HUES48 (cell line): ENCODE measurements around the gene BRD2.
"Not testable (repeated sequence)": the region's sequence is repeated elsewhere in the genome, so short reads cannot be mapped to it uniquely, and the experiment has no call there.

Experiments used
- H3K27ac ChIP-seq: one replicate; pipeline ENCODE4 v1.7.0; 2013; ENCODE audit warnings: low read depth, low read length, inconsistent platforms
- H3K27me3 ChIP-seq: 2 replicates; pipeline ENCODE4 v1.6.1; 2013; ENCODE audit warnings: mild to moderate bottlenecking, low read length; ENCODE audit not compliant: control insufficient read depth, insufficient read depth
- H3K36me3 ChIP-seq: 2 replicates; pipeline ENCODE4 v1.6.1; 2013; ENCODE audit warnings: low read length; ENCODE audit not compliant: control insufficient read depth, insufficient read depth
- H3K4me1 ChIP-seq: 2 replicates; pipeline ENCODE4 v1.6.1; 2013; ENCODE audit warnings: mild to moderate bottlenecking, low read length; ENCODE audit not compliant: control insufficient read depth, insufficient read depth
- H3K4me3 ChIP-seq: 2 replicates; pipeline ENCODE4 v1.5.1; 2013; ENCODE audit warnings: mild to moderate bottlenecking, low read depth, low read length
- H3K9ac ChIP-seq: 2 replicates; pipeline ENCODE4 v1.6.1; 2013; ENCODE audit warnings: mild to moderate bottlenecking, low read depth, low read length, moderate library complexity
- H3K9me3 ChIP-seq: 2 replicates; pipeline ENCODE4 v1.6.1; 2013; ENCODE audit warnings: low read length; ENCODE audit not compliant: control insufficient read depth, insufficient read depth

BRD2 gene

GRCh38 chr6:32940656-32941213 is 27.7 kb upstream of the BRD2 start, which contains the start of gene HLA-DMB:
HLA-DMB (minus strand) TSS chr6:32941028; CDS start chr6:32940807, 221 bp downstream.
- H3K4me3 ChIP-seq = peak within 1 kb of the TSS; percentile 51
- H3K9ac ChIP-seq = no peak within 1 kb of the TSS
- no peak within 1 kb of the TSS for H3K27ac ChIP-seq
- H3K9me3 ChIP-seq = no peaks in the 10 kb centered on the region
- peaks cover 13% of the 10 kb centered on the region; the same call in 1 of the 2 replicates for H3K4me1 ChIP-seq
- H3K27me3 ChIP-seq = peaks cover 1% of the 10 kb centered on the region; the same call in 1 of the 2 replicates
- no peaks in the 10 kb centered on the region for H3K36me3 ChIP-seq

GRCh38 chr6:32941214-32941768 is 27.1 kb upstream of the BRD2 start:
- H3K9me3 ChIP-seq = no peaks in the 10 kb centered on the region

GRCh38 chr6:32942555-32943123 is 25.8 kb upstream of the BRD2 start:
- not testable (repeated sequence) for H3K27ac ChIP-seq, H3K36me3 ChIP-seq, H3K4me3 ChIP-seq, H3K9me3 ChIP-seq, H3K9ac ChIP-seq, H3K27me3 ChIP-seq
- peaks cover 13% of the 10 kb centered on the region; the same call in 1 of the 2 replicates for H3K4me1 ChIP-seq

More at GRCh38 chr6:32941214-32941768, 27.1 kb upstream of the BRD2 start:
- Histone ChIP-seq H3K9ac (no peak overlapping the region), H3K27ac (no peak overlapping the region), H3K4me1 (peaks cover 13% of the 10 kb centered on the region; the same call in 1 of the 2 replicates), H3K4me3 (no peak overlapping the region; the same call in 1 of the 2 replicates), H3K27me3 (no peaks in the 10 kb centered on the region; the same call in 1 of the 2 replicates), H3K36me3 (no peaks in the 10 kb centered on the region)

GRCh38 chr6:32943864-32944649 is 24.3 kb upstream of the BRD2 start:
- H3K27me3 ChIP-seq = no peaks in the 10 kb centered on the region
- no peak overlapping the region for H3K9ac ChIP-seq
- H3K4me1 ChIP-seq = peaks cover 13% of the 10 kb centered on the region; the same call in 1 of the 2 replicates
- H3K4me3 ChIP-seq = no peak overlapping the region
- H3K9me3 ChIP-seq = no peaks in the 10 kb centered on the region
- no peaks in the 10 kb centered on the region for H3K36me3 ChIP-seq
- no peak overlapping the region for H3K27ac ChIP-seq

GRCh38 chr6:32945108-32945760 is 23.2 kb upstream of the BRD2 start:
- no peaks in the 10 kb centered on the region for H3K36me3 ChIP-seq
- H3K9ac ChIP-seq = no peak overlapping the region
- no peaks in the 10 kb centered on the region for H3K27me3 ChIP-seq
- H3K9me3 ChIP-seq = no peaks in the 10 kb centered on the region
- H3K27ac ChIP-seq = no peak overlapping the region
- peaks cover 10% of the 10 kb centered on the region; the same call in 1 of the 2 replicates for H3K4me1 ChIP-seq
- H3K4me3 ChIP-seq = no peak overlapping the region

GRCh38 chr6:32945953-32946352 is 22.4 kb upstream of the BRD2 start:
- H3K4me1 ChIP-seq = peaks cover 6% of the 10 kb centered on the region; the same call in 1 of the 2 replicates
- no peak overlapping the region for H3K9ac ChIP-seq
- H3K27ac ChIP-seq = no peak overlapping the region
- H3K4me3 ChIP-seq = no peak overlapping the region
- no peaks in the 10 kb centered on the region for H3K36me3 ChIP-seq
- no peaks in the 10 kb centered on the region for H3K9me3 ChIP-seq
- no peaks in the 10 kb centered on the region for H3K27me3 ChIP-seq

- H3K4me1 ChIP-seq = no peaks in the 10 kb centered on the region
- no peaks in the 10 kb centered on the region for H3K27me3 ChIP-seq
- H3K9me3 ChIP-seq = no peaks in the 10 kb centered on the region
- no peaks in the 10 kb centered on the region for H3K36me3 ChIP-seq
- no peak overlapping the region for H3K27ac ChIP-seq
- no peak overlapping the region for H3K9ac ChIP-seq
- no peak overlapping the region for H3K4me3 ChIP-seq
These were observed 21.5 kb upstream of the BRD2 start for GRCh38 chr6:32946893-32947292.

- H3K4me1 ChIP-seq = peaks cover 6% of the 10 kb centered on the region; the same call in 1 of the 2 replicates
- H3K27ac ChIP-seq = no peak overlapping the region
- H3K36me3 ChIP-seq = no peaks in the 10 kb centered on the region
- no peak overlapping the region for H3K4me3 ChIP-seq
- H3K9me3 ChIP-seq = no peaks in the 10 kb centered on the region
- H3K27me3 ChIP-seq = no peaks in the 10 kb centered on the region
- no peak overlapping the region for H3K9ac ChIP-seq
These were observed 20.6 kb upstream of the BRD2 start for GRCh38 chr6:32947552-32948465.

- Histone ChIP-seq H3K27me3 (no peaks in the 10 kb centered on the region), H3K4me1 (peaks cover 12% of the 10 kb centered on the region; the same call in 1 of the 2 replicates), H3K36me3 (no peaks in the 10 kb centered on the region), H3K4me3 (no peak overlapping the region), H3K9me3 (no peaks in the 10 kb centered on the region), H3K27ac (no peak overlapping the region), H3K9ac (no peak overlapping the region)
These were observed 19.3 kb upstream of the BRD2 start for GRCh38 chr6:32949113-32949512.

- Histone ChIP-seq H3K27me3 (no peaks in the 10 kb centered on the region), H3K4me3 (no peak overlapping the region)
These were observed 18.4 kb upstream of the BRD2 start for GRCh38 chr6:32950010-32950409.

More at GRCh38 chr6:32950010-32950409, 18.4 kb upstream of the BRD2 start:
- Histone ChIP-seq H3K9ac (no peak overlapping the region), H3K9me3 (no peaks in the 10 kb centered on the region), H3K27ac (no peak overlapping the region), H3K4me1 (peaks cover 12% of the 10 kb centered on the region; the same call in 1 of the 2 replicates), H3K36me3 (no peaks in the 10 kb centered on the region)
